KMS-11 (cell line): ENCODE measurements around the gene UBASH3A.

ENCODE experiments used
- H2AFZ ChIP-seq: fragments of 200-600 bp; sonication (generic); 2 replicates; pipeline ENCODE4 v1.6.1; 2016; ENCODE audit warnings: antibody characterized with exemption, mixed run types, low read depth
- H3K27ac ChIP-seq: fragments of 200-600 bp; sonication (generic); 2 replicates; pipeline ENCODE4 v1.6.1; 2016; ENCODE audit warnings: mild to moderate bottlenecking, mixed run types
- H3K27me3 ChIP-seq: fragments of 200-600 bp; sonication (generic); 2 replicates; pipeline ENCODE4 v1.6.1; 2017; ENCODE audit warnings: mild to moderate bottlenecking, low read depth, mixed run types, moderate library complexity; ENCODE audit not compliant: insufficient read depth
- H3K36me3 ChIP-seq: fragments of 200-600 bp; sonication (generic); 2 replicates; pipeline ENCODE4 v1.6.1; 2017; ENCODE audit warnings: mild to moderate bottlenecking, mixed run types; ENCODE audit not compliant: insufficient read depth
- H3K4me1 ChIP-seq: fragments of 200-600 bp; sonication (generic); 2 replicates; pipeline ENCODE4 v1.6.1; 2016; ENCODE audit warnings: mild to moderate bottlenecking, low read depth, mixed run types; ENCODE audit not compliant: poor library complexity, severe bottlenecking
- H3K4me2 ChIP-seq: fragments of 200-600 bp; sonication (generic); 2 replicates; pipeline ENCODE4 v1.7.0; 2016; ENCODE audit warnings: mild to moderate bottlenecking, mixed run types
- H3K4me3 ChIP-seq: fragments of 200-600 bp; sonication (generic); IDR thresholded peaks from 2 replicates; pipeline ENCODE4 v1.6.1; 2017; ENCODE audit warnings: low read depth, low read length, mixed read lengths; ENCODE audit not compliant: insufficient read depth
- H3K79me2 ChIP-seq: fragments of 200-600 bp; sonication (generic); 2 replicates; pipeline ENCODE4 v1.6.1; 2016; ENCODE audit warnings: low read depth, mixed run types; ENCODE audit not compliant: insufficient read depth
- H3K9ac ChIP-seq: fragments of 200-600 bp; sonication (generic); 2 replicates; pipeline ENCODE4 v1.6.1; 2016; ENCODE audit warnings: mild to moderate bottlenecking, mixed run types
- H4K20me1 ChIP-seq: fragments of 200-600 bp; sonication (generic); 2 replicates; pipeline ENCODE4 v1.6.1; 2016; ENCODE audit warnings: mild to moderate bottlenecking, mixed run types; ENCODE audit not compliant: insufficient read depth
- CTCF ChIP-seq: fragments of 200-600 bp; sonication (generic); conservative IDR thresholded peaks from 2 replicates; pipeline ENCODE4 v1.6.1; 2017; ENCODE audit warnings: low read depth, mild to moderate bottlenecking, antibody characterized with exemption, low read length, moderate library complexity, mixed read lengths

The UBASH3A gene

DNA sequence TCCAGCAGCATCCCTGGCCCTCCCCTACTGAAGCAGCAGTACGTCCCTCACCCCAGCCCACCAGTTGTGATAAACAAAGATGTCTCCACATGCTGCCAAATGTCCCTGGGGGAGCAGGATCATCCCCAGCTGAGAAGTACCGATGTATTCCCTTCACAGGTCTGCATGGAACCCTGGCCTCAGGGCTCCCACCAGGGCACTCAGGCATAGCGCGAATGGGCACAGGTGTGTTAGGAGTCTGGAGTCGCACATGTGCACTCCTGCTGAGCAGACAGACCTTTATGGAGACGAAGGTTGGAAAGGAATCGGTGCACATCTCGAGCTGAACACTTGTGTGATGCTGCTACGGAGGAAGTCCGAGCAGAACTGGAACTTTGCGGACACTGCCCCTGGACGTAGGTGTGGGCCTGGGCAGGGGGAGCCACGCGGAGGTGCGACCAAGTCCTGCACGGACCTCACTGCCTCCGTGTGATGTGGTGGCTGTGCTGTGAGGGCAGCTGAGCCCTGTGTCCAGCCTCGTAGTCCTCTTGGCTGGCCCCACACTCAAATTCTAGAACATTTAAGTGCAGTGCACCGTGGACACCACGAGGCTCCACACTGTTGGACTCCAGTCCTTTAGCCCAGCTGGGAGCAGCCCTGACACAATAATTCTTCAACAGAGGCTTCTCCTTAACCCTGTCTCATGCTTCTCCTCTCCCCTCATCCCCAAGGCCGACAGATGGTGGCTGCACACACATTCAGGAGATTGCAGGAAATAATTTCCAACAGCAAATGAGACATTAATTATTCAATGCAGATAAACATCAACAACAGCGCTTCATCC is 48.9 kb downstream of the UBASH3A start:
- Histone ChIP-seq H3K79me2 (no peaks in the 10 kb centered on the region), H3K4me2 (no peak overlapping the region), H2AFZ (no peak overlapping the region), H4K20me1 (no peaks in the 10 kb centered on the region), H3K27ac (no peak overlapping the region), H3K27me3 (0 out of 2 replicates have a peak, but pooled peaks cover 3% of the 10 kb centered on the region), H3K4me1 (no peaks in the 10 kb centered on the region), H3K36me3 (no peaks in the 10 kb centered on the region), H3K4me3 (no peak overlapping the region), H3K9ac (no peak overlapping the region)
- no peak for TF ChIP-seq CTCF

DNA sequence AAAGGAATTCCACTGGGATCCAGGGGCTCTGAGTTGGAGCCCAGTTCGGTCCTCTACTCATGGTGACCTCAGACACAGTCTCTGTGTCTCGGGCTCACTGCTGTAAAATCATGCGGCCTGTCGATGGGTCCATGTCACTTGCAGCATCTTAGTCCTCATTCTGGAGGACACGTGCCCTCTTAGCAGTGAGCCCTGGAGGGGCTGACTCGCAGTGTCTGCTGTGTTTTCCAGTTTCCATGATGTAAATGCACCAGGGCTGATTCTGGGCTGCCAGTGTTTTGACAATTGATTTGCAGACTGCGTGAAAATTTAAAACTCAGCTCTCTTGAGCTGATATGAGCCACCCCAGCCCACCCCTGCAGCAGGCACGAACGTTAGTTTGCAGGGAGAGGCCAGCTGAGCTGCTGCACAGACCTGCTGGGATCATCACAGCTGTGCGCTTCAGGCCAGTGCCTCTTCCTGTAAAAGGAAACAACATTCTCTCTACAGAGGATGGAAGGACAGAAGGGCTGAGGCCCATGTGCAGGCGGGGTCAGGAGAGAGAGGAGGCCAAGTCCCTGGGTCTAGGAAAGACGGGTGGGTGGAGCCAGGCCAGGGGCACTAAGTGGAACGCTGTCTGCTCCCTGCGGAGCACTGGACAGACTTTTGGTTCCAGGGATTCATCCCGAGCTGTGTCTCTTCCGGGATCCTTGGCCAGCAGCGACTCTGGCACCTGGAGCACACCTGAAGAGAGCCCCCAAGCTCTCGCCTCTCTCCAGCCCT is 49.7 kb downstream of the UBASH3A start:
- TF ChIP-seq CTCF, result no peak
- no peaks in the 10 kb centered on the region for H4K20me1 ChIP-seq
- H3K27me3 ChIP-seq, result 0 out of 2 replicates have a peak, but pooled peaks cover 3% of the 10 kb centered on the region
- H3K79me2 ChIP-seq, result no peaks in the 10 kb centered on the region
- no peak overlapping the region for H3K9ac ChIP-seq
- H3K27ac ChIP-seq, result no peak overlapping the region
- no peaks in the 10 kb centered on the region for H3K4me1 ChIP-seq
- no peaks in the 10 kb centered on the region for H3K36me3 ChIP-seq
- H2AFZ ChIP-seq, result no peak overlapping the region
- no peak overlapping the region for H3K4me2 ChIP-seq
- H3K4me3 ChIP-seq, result no peak overlapping the region

GRCh38 chr21:42453986-42454570 is 50.4 kb downstream of the UBASH3A start:
- Histone ChIP-seq H3K27me3 (0 out of 2 replicates have a peak, but pooled peaks cover 3% of the 10 kb centered on the region), H3K4me2 (no peak overlapping the region), H3K27ac (no peak overlapping the region), H3K9ac (no peak overlapping the region), H3K79me2 (no peaks in the 10 kb centered on the region), H3K4me3 (no peak overlapping the region), H3K4me1 (no peaks in the 10 kb centered on the region), H2AFZ (no peak overlapping the region), H4K20me1 (no peaks in the 10 kb centered on the region), H3K36me3 (no peaks in the 10 kb centered on the region)
- no peak for TF ChIP-seq CTCF

DNA sequence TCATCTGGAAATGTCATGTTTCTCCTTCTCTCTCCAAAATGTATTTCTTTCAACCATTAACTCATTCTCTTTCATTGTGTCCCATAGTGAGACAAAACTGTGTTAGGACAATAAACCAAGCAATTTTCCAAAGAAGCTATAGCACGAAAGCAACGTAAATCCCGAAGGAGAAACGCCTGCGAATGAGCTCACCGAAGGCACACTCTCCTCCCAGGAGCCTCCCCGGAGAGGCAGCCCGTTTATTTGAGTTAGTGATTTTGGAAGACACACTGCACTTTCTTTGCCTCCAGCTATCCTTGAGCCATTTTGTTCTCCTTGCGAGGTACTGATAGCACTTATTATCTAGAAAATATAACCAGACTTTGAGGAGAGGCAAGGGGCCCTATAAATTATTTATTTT is 51.1 kb downstream of the UBASH3A start:
- Histone ChIP-seq H3K9ac (no peak overlapping the region), H3K36me3 (no peaks in the 10 kb centered on the region), H2AFZ (no peak overlapping the region), H3K4me1 (peaks cover 4% of the 10 kb centered on the region), H3K27me3 (no peaks in the 10 kb centered on the region), H3K79me2 (no peaks in the 10 kb centered on the region), H3K27ac (no peak overlapping the region), H3K4me2 (no peak overlapping the region), H3K4me3 (no peak overlapping the region), H4K20me1 (no peaks in the 10 kb centered on the region)
- no peak for TF ChIP-seq CTCF
